Left ventricle myocardium superior (tissue), 1 donor: ENCODE data around the gene FOXP2. TPM values are rescaled to one million over a fixed set of nuclear protein-coding genes. Genes with fewer than 3 reads are reported as not detected.
"Not testable (repeated sequence)": the region's sequence is repeated elsewhere in the genome, so short reads cannot be mapped to it uniquely, and the experiment has no call there.

ENCODE experiments used
- ATAC-seq: fragments of 200-7000 bp; cut with Tn5 transposase; one replicate; pipeline ENCODE4 v1.9.1; 2020; ENCODE audit warnings: mild to moderate bottlenecking, moderate library complexity
- DNase-seq: peaks from one replicate; pipeline ENCODE4 v3.0.0-alpha.2; 2020
- intact Hi-C: fragments of 100-400 bp; cut with micrococcal nuclease; formaldehyde crosslinking; loops from one replicate; pipeline ENCODE4 v1.11.0; 2022
- total RNA-seq: library from RNA; stranded (reverse); fragmentation: NEBNext Ultra II Directional; extraction: Animal tissue kit (Norgen Biotek cat#: 25700); gene quantifications from one replicate; pipeline ENCODE4 v1.2.1, GENCODE V29; 2021
- donor health status: DM: no; HTN: yes; CAD: no; lungs with severe emphysema.

Gene FOXP2
- total RNA-seq, 1 donor from 2014 or later, result 1.2 TPM

- no peak for ATAC-seq
- intact Hi-C loops, result no loop called here
- DNase-seq, result no peak
These were observed 69.6 kb downstream of the FOXP2 start for GRCh38 chr7:114484226-114484625.

- intact Hi-C loops, result no loop called here
- ATAC-seq (no peak), DNase-seq (no peak)
These were observed 72.6 kb downstream of the FOXP2 start for GRCh38 chr7:114487174-114487573.

GRCh38 chr7:114488696-114489095 is 74.1 kb downstream of the FOXP2 start:
- ATAC-seq (no peak), DNase-seq (no peak)
- intact Hi-C loops, result no loop called here

GRCh38 chr7:114497491-114497890 is 82.9 kb downstream of the FOXP2 start:
- DNase-seq, intact Hi-C loops, ATAC-seq: not testable (repeated sequence)

- no peak for ATAC-seq
- DNase-seq, result no peak
- intact Hi-C loops, result no loop called here
These were observed 88.0 kb downstream of the FOXP2 start for GRCh38 chr7:114502454-114503254.

- no peak for ATAC-seq
- intact Hi-C loops, result no loop called here
- no peak for DNase-seq
These were observed 90.0 kb downstream of the FOXP2 start for GRCh38 chr7:114504586-114504985.

- DNase-seq, result no peak
- ATAC-seq, result no peak
- intact Hi-C loops, result no loop called here
These were observed 92.8 kb downstream of the FOXP2 start for GRCh38 chr7:114507381-114507780.

DNA sequence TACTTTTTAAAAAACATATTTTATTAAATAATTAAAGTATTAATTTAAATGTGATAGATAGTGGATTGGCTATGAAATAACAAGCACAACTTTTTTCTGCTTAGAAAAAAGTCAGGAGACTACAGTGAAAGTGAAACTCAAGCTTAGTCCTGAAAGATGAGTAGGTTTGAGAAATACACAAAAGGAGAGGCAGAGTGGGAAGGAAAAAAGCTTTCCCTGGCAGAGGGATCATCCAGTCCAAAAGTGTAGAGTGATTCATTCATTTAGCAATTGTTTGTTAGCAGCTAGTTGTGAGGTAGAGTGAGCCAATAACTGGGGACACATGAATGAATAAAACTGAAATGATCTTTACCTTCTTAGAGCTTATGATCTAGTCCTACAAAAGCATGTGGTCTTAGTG is 93.5 kb downstream of the FOXP2 start:
- peak; percentile 34 for ATAC-seq
- intact Hi-C loops, result no loop called here

DNA sequence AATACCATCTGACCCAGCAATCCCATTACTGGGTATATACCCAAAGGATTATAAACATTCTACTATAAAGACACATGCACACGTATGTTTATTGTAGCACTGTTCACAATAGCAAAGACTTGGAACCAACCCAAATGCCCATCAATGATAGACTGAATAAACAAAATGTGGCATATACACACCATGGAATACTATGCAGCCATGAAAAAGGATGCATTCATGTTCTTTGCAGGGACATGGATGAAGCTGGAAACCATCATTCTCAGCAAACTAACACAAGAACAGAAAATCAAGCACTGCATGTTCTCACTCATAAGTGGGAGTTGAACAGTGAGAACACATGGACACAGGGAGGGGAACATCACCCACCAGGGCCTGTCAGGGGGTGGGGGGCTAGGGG is 96.2 kb downstream of the FOXP2 start:
- intact Hi-C loops, ATAC-seq, DNase-seq: not testable (repeated sequence)

More for the DNA sequence above, 93.5 kb downstream of the FOXP2 start:
- DNase-seq, result no peak

DNA sequence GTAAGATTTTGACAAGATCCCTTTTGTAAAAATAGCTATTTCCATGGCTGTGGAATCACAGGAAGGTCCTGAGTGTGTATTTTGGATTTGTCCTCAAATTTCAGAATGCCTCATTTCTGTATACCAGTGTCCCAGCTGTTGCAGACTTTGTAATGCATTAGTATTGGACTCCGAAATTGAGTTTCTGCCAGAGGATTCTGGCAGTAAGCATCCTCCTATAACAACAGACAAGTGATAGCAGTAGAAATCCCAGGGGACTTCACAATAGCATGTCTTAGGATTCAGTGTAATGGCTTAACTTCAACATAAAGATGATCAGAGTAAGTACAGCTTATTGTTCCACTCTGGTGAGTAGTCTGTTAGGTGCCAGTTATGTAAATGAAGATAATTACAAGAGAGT is 104.6 kb downstream of the FOXP2 start:
- intact Hi-C loops, result no loop called here
- DNase-seq, result no peak
- peak; percentile 52 for ATAC-seq

- ATAC-seq (no peak), DNase-seq (no peak)
- intact Hi-C loops, result no loop called here
These were observed 107.5 kb downstream of the FOXP2 start for GRCh38 chr7:114522081-114522480.

GRCh38 chr7:114527589-114527988 is 113.0 kb downstream of the FOXP2 start:
- intact Hi-C loops, result no loop called here
- ATAC-seq (no peak), DNase-seq (no peak)

GRCh38 chr7:114530057-114530611 is 115.5 kb downstream of the FOXP2 start:
- intact Hi-C loops, result no loop called here
- DNase-seq, result no peak
- ATAC-seq, result no peak

DNA sequence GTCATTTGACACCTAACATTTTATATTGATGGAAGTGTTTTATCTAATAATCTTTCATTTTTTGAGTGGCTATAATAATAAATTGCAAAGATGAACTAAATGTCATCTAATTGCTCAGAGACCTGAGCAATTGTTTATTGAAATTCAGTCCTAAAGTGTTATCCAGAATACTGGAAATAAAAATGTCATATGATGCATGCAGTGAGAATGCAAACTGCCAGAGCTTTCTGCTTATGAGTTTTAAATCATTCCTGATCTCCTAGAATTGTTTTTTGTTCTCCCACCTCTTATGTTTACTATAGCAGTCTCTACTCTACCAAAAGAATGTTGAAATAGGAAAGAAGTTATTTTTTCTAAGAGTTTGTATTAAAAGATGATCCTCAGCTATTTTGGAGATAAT is 116.7 kb downstream of the FOXP2 start:
- intact Hi-C loops, result no loop called here
- DNase-seq (no peak), ATAC-seq (no peak)

DNA sequence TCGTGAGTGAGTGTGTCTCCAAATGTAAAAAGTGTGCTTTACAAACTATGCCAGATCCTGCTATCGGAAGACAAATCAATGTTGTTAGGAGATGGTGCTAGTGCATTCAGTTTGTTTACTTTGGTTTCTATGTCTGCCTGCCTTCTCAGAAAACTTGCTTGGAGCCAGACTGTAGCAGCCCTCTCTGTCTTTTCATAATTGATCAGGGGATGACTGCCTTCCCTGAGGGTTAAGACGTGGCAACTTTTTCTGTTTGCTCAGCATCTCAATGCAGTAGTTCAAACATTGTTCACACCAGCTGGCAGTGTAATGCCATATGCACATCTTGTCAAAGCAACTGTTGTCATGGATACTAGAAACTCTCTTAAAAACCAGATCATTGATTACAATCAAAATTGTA is 118.5 kb downstream of the FOXP2 start:
- intact Hi-C loops, result no loop called here
- ATAC-seq (no peak), DNase-seq (no peak)

- intact Hi-C loops, result no loop called here
- ATAC-seq (peak; percentile 49), DNase-seq (no peak)
These were observed 120.3 kb downstream of the FOXP2 start for GRCh38 chr7:114534953-114535352.

GRCh38 chr7:114539575-114539974 is 125.0 kb downstream of the FOXP2 start:
- DNase-seq (peak; percentile 28), ATAC-seq (no peak)
- intact Hi-C loops, result no loop called here

GRCh38 chr7:114540291-114540690 is 125.7 kb downstream of the FOXP2 start:
- ATAC-seq (no peak), DNase-seq (no peak)
- intact Hi-C loops, result no loop called here

DNA sequence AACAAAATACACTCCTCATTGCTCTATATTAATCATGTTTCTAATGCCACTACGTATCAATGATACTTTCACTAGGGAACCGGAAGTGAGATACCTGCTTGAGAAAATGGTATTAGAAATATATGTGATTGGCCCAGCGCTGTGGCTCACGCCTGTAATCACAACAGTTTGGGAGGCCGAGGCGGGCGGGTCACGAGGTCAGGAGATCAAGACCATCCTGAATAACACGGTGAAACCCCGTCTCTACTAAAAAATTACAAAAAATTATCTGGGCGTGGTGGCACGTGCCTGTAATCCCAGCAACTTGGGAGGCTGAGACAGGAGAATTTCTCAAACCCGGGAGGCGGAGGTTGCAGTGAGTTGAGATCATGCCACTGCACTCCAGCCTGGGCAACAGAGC is 132.7 kb downstream of the FOXP2 start:
- ATAC-seq, DNase-seq, intact Hi-C loops: not testable (repeated sequence)

DNA sequence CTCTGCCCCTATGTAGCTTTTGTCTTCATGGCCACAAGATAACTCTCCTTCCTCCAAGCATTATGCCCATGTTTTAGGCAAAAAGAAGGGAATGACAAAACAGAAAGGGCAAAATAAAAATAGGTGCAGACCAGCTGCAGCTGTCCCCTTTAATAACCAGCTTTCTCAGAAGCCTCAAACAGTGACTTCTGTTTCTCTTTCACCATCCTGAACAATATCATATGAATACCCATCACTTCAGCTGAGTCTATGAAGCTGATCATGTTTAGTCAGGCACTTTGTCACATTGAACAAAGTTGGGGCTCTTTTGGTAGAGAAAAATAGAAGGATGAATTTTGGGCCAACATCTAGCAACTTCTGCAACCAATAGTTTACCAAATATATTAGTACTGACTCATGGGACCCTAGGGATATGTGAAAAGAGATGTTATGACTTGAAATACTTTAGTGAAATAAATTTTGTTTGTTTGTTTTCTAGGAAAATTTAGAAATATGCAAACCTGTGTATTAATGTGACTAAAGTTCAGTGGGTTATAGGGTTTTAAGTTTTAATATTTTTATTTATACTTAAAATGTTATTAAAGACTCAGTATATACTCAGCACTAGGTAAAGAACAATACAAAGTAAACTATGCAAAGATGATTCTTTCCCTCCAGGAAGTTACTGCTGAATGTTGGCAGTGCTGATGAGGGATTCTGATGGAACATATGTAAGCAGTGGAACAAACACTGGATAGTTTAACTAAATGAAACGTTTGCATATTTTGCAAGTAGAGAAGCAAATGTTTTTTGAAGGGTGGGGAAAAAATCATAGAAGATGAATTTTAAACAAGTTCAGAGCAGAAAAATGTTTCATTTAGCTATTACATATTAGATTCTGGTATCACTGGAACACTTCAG is 133.7 kb downstream of the FOXP2 start:
- DNase-seq (no peak), ATAC-seq (no peak)
- intact Hi-C loops, result no loop called here
